H9 (cell line): ENCODE data around the gene KDM5D. TPM values are rescaled to one million over a fixed set of nuclear protein-coding genes. Genes with fewer than 3 reads are reported as not detected.

Experiments
- DNase-seq: peaks from one replicate; pipeline ENCODE4 v3.0.0-alpha.2; 2017
- H2AFZ ChIP-seq: one replicate; pipeline ENCODE4 v1.6.1; 2013; ENCODE audit warnings: mild to moderate bottlenecking, low read length, control low read depth, moderate library complexity
- H2AK5ac ChIP-seq: 2 replicates; pipeline ENCODE4 v1.6.1; 2013; ENCODE audit warnings: low read length, control low read depth, mixed read lengths; ENCODE audit not compliant: insufficient read length
- H2BK120ac ChIP-seq: one replicate; pipeline ENCODE4 v1.6.1; 2013; ENCODE audit warnings: low read depth, mild to moderate bottlenecking, low read length, control low read depth, inconsistent platforms; ENCODE audit not compliant: poor library complexity, severe bottlenecking
- H2BK12ac ChIP-seq: 2 replicates; pipeline ENCODE4 v1.6.1; 2013; ENCODE audit warnings: low read length, control low read depth, mixed read lengths, low read depth; ENCODE audit not compliant: insufficient read length
- H2BK15ac ChIP-seq: 2 replicates; pipeline ENCODE4 v1.6.1; 2013; ENCODE audit warnings: low read depth, low read length, control low read depth
- H2BK20ac ChIP-seq: one replicate; pipeline ENCODE4 v1.6.1; 2013; ENCODE audit warnings: low read depth, mild to moderate bottlenecking, low read length, control low read depth, inconsistent platforms; ENCODE audit not compliant: poor library complexity, severe bottlenecking
- H2BK5ac ChIP-seq: 2 replicates; pipeline ENCODE4 v1.6.1; 2013; ENCODE audit warnings: low read length, control low read depth, mixed read lengths; ENCODE audit not compliant: insufficient read length
- H3K14ac ChIP-seq: 2 replicates; pipeline ENCODE4 v1.6.1; 2013; ENCODE audit warnings: low read length, control low read depth; ENCODE audit not compliant: insufficient read depth
- H3K18ac ChIP-seq: 2 replicates; pipeline ENCODE4 v1.6.1; 2013; ENCODE audit warnings: low read depth, mild to moderate bottlenecking, mixed read lengths, low read length, control low read depth; ENCODE audit not compliant: insufficient read length
- H3K23ac ChIP-seq: 2 replicates; pipeline ENCODE4 v1.6.1; 2013; ENCODE audit warnings: low read length, control low read depth, mixed read lengths, low read depth; ENCODE audit not compliant: insufficient read length
- H3K23me2 ChIP-seq: 2 replicates; pipeline ENCODE4 v1.6.1; 2013; ENCODE audit warnings: low read depth, mild to moderate bottlenecking, mixed read lengths, low read length, control low read depth; ENCODE audit not compliant: insufficient read length, poor library complexity, severe bottlenecking
- H3K27ac ChIP-seq: 2 replicates; pipeline ENCODE4 v1.5.1; 2013; ENCODE audit warnings: low read length, control low read depth, mixed read lengths, low read depth; ENCODE audit not compliant: insufficient read length
- H3K27me3 ChIP-seq: 2 replicates; pipeline ENCODE4 v1.6.1; 2013; ENCODE audit warnings: low read length, control low read depth, inconsistent platforms; ENCODE audit not compliant: insufficient read depth
- H3K4ac ChIP-seq: 2 replicates; pipeline ENCODE4 v1.6.1; 2013; ENCODE audit warnings: low read depth, mild to moderate bottlenecking, control low read depth, inconsistent platforms, low read length, moderate library complexity
- H3K4me1 ChIP-seq: 2 replicates; pipeline ENCODE4 v1.6.1; 2013; ENCODE audit warnings: low read length, control low read depth, inconsistent platforms; ENCODE audit not compliant: insufficient read depth
- H3K4me2 ChIP-seq: 2 replicates; pipeline ENCODE4 v1.6.1; 2013; ENCODE audit warnings: low read length, control low read depth, mixed read lengths; ENCODE audit not compliant: insufficient read length, insufficient read depth
- H3K56ac ChIP-seq: 2 replicates; pipeline ENCODE4 v1.6.1; 2013; ENCODE audit warnings: low read depth, mild to moderate bottlenecking, mixed read lengths, low read length, control low read depth; ENCODE audit not compliant: insufficient read length
- H3K79me1 ChIP-seq: 2 replicates; pipeline ENCODE4 v1.6.1; 2013; ENCODE audit warnings: low read depth, mild to moderate bottlenecking, moderate library complexity, low read length, control low read depth, inconsistent platforms; ENCODE audit not compliant: insufficient read depth, poor library complexity, severe bottlenecking
- H3K79me2 ChIP-seq: 2 replicates; pipeline ENCODE4 v1.6.1; 2013; ENCODE audit warnings: low read length, control low read depth, inconsistent platforms; ENCODE audit not compliant: insufficient read depth
- H3K9ac ChIP-seq: 2 replicates; pipeline ENCODE4 v1.6.1; 2013; ENCODE audit warnings: low read length, control low read depth, mixed read lengths; ENCODE audit not compliant: insufficient read length; ENCODE audit errors: extremely low read depth
- H3K9me3 ChIP-seq: one replicate; pipeline ENCODE4 v1.6.1; 2013; ENCODE audit warnings: low read depth, low read length, inconsistent platforms; ENCODE audit not compliant: control insufficient read depth
- H3T11ph ChIP-seq: one replicate; pipeline ENCODE4 v1.6.1; 2013; ENCODE audit warnings: mild to moderate bottlenecking, low read length, control low read depth, inconsistent platforms
- H4K20me1 ChIP-seq: one replicate; pipeline ENCODE4 v1.6.1; 2013; ENCODE audit not compliant: control insufficient read depth, insufficient read length, insufficient read depth
- H4K5ac ChIP-seq: 2 replicates; pipeline ENCODE4 v1.6.1; 2013; ENCODE audit warnings: low read depth, mild to moderate bottlenecking, mixed read lengths, low read length, control low read depth; ENCODE audit not compliant: insufficient read length
- H4K8ac ChIP-seq: replicated peaks from 2 replicates; pipeline ENCODE4 v1.6.1; 2013; ENCODE audit warnings: low read length, control low read depth, mixed read lengths, low read depth; ENCODE audit not compliant: insufficient read length
- H4K91ac ChIP-seq: 2 replicates; pipeline ENCODE4 v1.6.1; 2013; ENCODE audit warnings: low read depth, mild to moderate bottlenecking, moderate library complexity, mixed read lengths, low read length, control low read depth; ENCODE audit not compliant: insufficient read length
- H3K27ac Mint-ChIP-seq, 3 experiments: 2 replicates in 2 of 3; 3 replicates in 1 of 3; pipeline ENCODE4 v1.8.0; 2020 to 2021; ENCODE audit warnings: mixed read lengths in 3 of 3, mild to moderate bottlenecking in 1 of 3, moderate library complexity in 1 of 3
- H3K27me3 Mint-ChIP-seq: 2 replicates; pipeline ENCODE4 v1.8.0; 2021; ENCODE audit warnings: low read depth, mild to moderate bottlenecking, moderate library complexity, mixed read lengths
- H3K36me3 Mint-ChIP-seq, 3 experiments: 2 replicates in 2 of 3; 3 replicates in 1 of 3; pipeline ENCODE4 v1.8.0; 2020 to 2021; ENCODE audit warnings: low read depth in 3 of 3, mixed read lengths in 3 of 3; ENCODE audit not compliant: insufficient read depth in 1 of 3
- H3K4me1 Mint-ChIP-seq, 2 experiments: 2 replicates each; pipeline ENCODE4 v1.8.0; 2020; ENCODE audit warnings: mixed read lengths in 2 of 2
- H3K4me3 Mint-ChIP-seq, 2 experiments: 2 replicates in 1 of 2; 3 replicates in 1 of 2; pipeline ENCODE4 v1.8.0; 2020 to 2021; ENCODE audit warnings: mild to moderate bottlenecking in 2 of 2, mixed read lengths in 2 of 2, moderate library complexity in 1 of 2
- H3K9me3 Mint-ChIP-seq, 2 experiments: 2 replicates in 1 of 2; 3 replicates in 1 of 2; pipeline ENCODE4 v1.8.0; 2020; ENCODE audit warnings: mild to moderate bottlenecking in 2 of 2, mixed read lengths in 2 of 2, moderate library complexity in 1 of 2
- CTCF ChIP-seq: fragments of 200-600 bp; sonication (generic); conservative IDR thresholded peaks from 3 replicates; pipeline ENCODE4 v1.8.0; 2021; ENCODE audit warnings: antibody characterized with exemption, mild to moderate bottlenecking
- total RNA-seq: library from RNA; stranded (reverse); gene quantifications from 2 replicates; pipeline ENCODE4 v1.2.1, GENCODE V29; 2021

The KDM5D gene
- total RNA-seq, 1 experiment from 2014 or later: not detected

DNA sequence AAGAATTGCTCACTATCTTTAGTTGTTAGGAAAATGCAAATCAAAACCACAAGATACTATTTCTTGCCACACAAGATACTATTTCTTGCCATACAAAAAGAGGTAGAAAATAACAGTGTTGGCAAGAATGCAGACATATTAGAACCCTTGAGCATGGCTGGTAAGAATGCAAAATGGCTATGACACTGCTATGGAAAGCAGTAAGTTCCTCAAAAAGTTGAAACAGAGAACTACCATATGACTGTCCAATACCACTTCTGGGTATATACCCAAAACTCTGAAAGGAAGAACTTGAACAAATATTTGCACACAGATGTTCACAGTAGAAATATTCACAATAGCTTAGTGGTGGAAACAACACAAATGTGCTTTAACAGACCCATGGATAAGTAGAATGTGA is 26.6 kb downstream of the KDM5D start:
- H3K56ac ChIP-seq: no peak overlapping the region
- no peak overlapping the region for H4K91ac ChIP-seq
- no peak overlapping the region for H2AK5ac ChIP-seq
- no peak for TF ChIP-seq CTCF
- no peak overlapping the region for H3K4me2 ChIP-seq
- H3K18ac ChIP-seq: no peak overlapping the region
- H4K20me1 ChIP-seq: no peaks in the 10 kb centered on the region
- H4K8ac ChIP-seq: no peak overlapping the region
- H3T11ph ChIP-seq: no peak overlapping the region
- no peak overlapping the region for H2BK20ac ChIP-seq
- no peak overlapping the region for H2BK120ac ChIP-seq
- H2BK5ac ChIP-seq: no peak overlapping the region
- no peaks in the 10 kb centered on the region for H3K79me1 ChIP-seq
- DNase-seq: no peak
- H3K27me3 ChIP-seq: no peaks in the 10 kb centered on the region
- H3K79me2 ChIP-seq: no peaks in the 10 kb centered on the region
- no peak overlapping the region for H2BK12ac ChIP-seq
- no peaks in the 10 kb centered on the region for H3K36me3 Mint-ChIP-seq
- no peaks in the 10 kb centered on the region for H3K23me2 ChIP-seq
- H3K23ac ChIP-seq: no peak overlapping the region
- no peak overlapping the region for H2BK15ac ChIP-seq
- H3K4me3 Mint-ChIP-seq: no peak overlapping the region
- no peaks in the 10 kb centered on the region for H3K27me3 Mint-ChIP-seq
- no peak overlapping the region for H3K27ac Mint-ChIP-seq
- no peak overlapping the region for H3K9ac ChIP-seq
- no peaks in the 10 kb centered on the region for H3K9me3 ChIP-seq
- H2AFZ ChIP-seq: no peak overlapping the region
- H3K14ac ChIP-seq: no peak overlapping the region
- H3K4me1 ChIP-seq: no peaks in the 10 kb centered on the region
- no peaks in the 10 kb centered on the region for H3K9me3 Mint-ChIP-seq
- H3K4me1 Mint-ChIP-seq: no peaks in the 10 kb centered on the region
- no peak overlapping the region for H4K5ac ChIP-seq
- H3K4ac ChIP-seq: no peak overlapping the region
- no peak overlapping the region for H3K27ac ChIP-seq
